ENCODE results near the gene PCNX1. TPM values are rescaled to one million over a fixed set of nuclear protein-coding genes. Genes with fewer than 3 reads are reported as not detected.

PCNX1 gene
- total and polyA plus RNA-seq, 2 donors (not counting 1 experiment from before 2014, with no cell fraction given): 17.0 to 84.5 TPM

GRCh38 chr14:71022939-71023338, 115.7 kb downstream of the PCNX1 start:
- Histone ChIP-seq H3K9ac (ENCODE audit: low read length) (no peak overlapping the region), H3K4me3 (ENCODE audit: control extremely low read depth in 1 of 5, extremely low read depth in 1 of 5, insufficient read depth in 1 of 5, low read depth in 2 of 5, low read length in 4 of 5) (no peak overlapping the region), H3K27me3 (replicated peaks in 1 of 4; ENCODE audit: control extremely low read depth in 1 of 4, control insufficient read depth in 3 of 4, insufficient read depth in 4 of 4, low read length in 3 of 4) (no peaks in the 10 kb centered on the region), H3K9me3 (ENCODE audit: control extremely low read depth in 1 of 3, control insufficient read depth in 2 of 3, insufficient read depth in 1 of 3, low read length in 2 of 3) (peaks cover 0 to 7% (median 0%) of the 10 kb centered on the region in 3 donors), H3K79me2 (ENCODE audit: control insufficient read depth, insufficient read depth, low read length) (no peaks in the 10 kb centered on the region), H3K27ac (ENCODE audit: low read length in 2 of 2) (no peak overlapping the region), H2AFZ (ENCODE audit: insufficient read depth, low read depth, low read length, poor library complexity, severe bottlenecking) (no peak overlapping the region), H3K4me2 (replicated peaks; ENCODE audit: low read depth, low read length, poor library complexity, severe bottlenecking) (no peak overlapping the region), H4K20me1 (ENCODE audit: control insufficient read depth, insufficient read depth, low read length, poor library complexity, severe bottlenecking) (no peaks in the 10 kb centered on the region), H3K36me3 (replicated peaks in 1 of 2; ENCODE audit: control extremely low read depth in 1 of 2, control insufficient read depth in 1 of 2, extremely low read depth in 1 of 2, insufficient read depth in 2 of 2, low read length in 1 of 2) (peaks cover 11 to 27% of the 10 kb centered on the region in 2 experiments), H3K4me1 (ENCODE audit: control insufficient read depth in 2 of 2, insufficient read depth in 2 of 2, low read length in 2 of 2) (no peaks in the 10 kb centered on the region)
- Mint-ChIP-seq H3K27ac (no peak overlapping the region), H3K4me3 (no peak overlapping the region), H3K4me1 (no peaks in the 10 kb centered on the region), H3K27me3 (no peaks in the 10 kb centered on the region), H3K9me3 (ENCODE audit: insufficient read depth) (no peaks in the 10 kb centered on the region)
- DNase-seq: no peak
- no peak for ATAC-seq (ENCODE audit: low read depth)
- CTCF ChIA-PET: no interaction called here
- POLR2A ChIA-PET: no interaction called here
- intact Hi-C loops (cut with micrococcal nuclease): no loop called here
- TF ChIP-seq, protein P1, sequence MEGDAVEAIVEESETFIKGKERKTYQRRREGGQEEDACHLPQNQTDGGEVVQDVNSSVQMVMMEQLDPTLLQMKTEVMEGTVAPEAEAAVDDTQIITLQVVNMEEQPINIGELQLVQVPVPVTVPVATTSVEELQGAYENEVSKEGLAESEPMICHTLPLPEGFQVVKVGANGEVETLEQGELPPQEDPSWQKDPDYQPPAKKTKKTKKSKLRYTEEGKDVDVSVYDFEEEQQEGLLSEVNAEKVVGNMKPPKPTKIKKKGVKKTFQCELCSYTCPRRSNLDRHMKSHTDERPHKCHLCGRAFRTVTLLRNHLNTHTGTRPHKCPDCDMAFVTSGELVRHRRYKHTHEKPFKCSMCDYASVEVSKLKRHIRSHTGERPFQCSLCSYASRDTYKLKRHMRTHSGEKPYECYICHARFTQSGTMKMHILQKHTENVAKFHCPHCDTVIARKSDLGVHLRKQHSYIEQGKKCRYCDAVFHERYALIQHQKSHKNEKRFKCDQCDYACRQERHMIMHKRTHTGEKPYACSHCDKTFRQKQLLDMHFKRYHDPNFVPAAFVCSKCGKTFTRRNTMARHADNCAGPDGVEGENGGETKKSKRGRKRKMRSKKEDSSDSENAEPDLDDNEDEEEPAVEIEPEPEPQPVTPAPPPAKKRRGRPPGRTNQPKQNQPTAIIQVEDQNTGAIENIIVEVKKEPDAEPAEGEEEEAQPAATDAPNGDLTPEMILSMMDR (IDR thresholded peaks at IDR 0.05): no peak
- no peak for TF ChIP-seq EZH2 (IDR thresholded peaks at IDR 0.05; ENCODE audit: borderline replicate concordance, insufficient read depth, low read depth, low read length, poor library complexity, severe bottlenecking)

- Mint-ChIP-seq H3K27ac (no peak overlapping the region), H3K4me3 (no peak overlapping the region), H3K27me3 (no peaks in the 10 kb centered on the region), H3K9me3 (ENCODE audit: insufficient read depth) (no peaks in the 10 kb centered on the region), H3K4me1 (no peaks in the 10 kb centered on the region)
- H3K36me3 ChIP-seq (replicated peaks in 1 of 2; ENCODE audit: control extremely low read depth in 1 of 2, control insufficient read depth in 1 of 2, extremely low read depth in 1 of 2, insufficient read depth in 2 of 2, low read length in 1 of 2): peaks cover 16 to 27% of the 10 kb centered on the region in 2 experiments
- no peak for ATAC-seq (ENCODE audit: low read depth)
- DNase-seq: no peak
- H3K9ac ChIP-seq (ENCODE audit: low read length): no peak overlapping the region
- POLR2A ChIA-PET: no interaction called here
- H3K4me1 ChIP-seq (ENCODE audit: control insufficient read depth in 2 of 2, insufficient read depth in 2 of 2, low read length in 2 of 2): no peaks in the 10 kb centered on the region
- H3K79me2 ChIP-seq (ENCODE audit: control insufficient read depth, insufficient read depth, low read length): no peaks in the 10 kb centered on the region
- no peak overlapping the region for H3K4me3 ChIP-seq (ENCODE audit: control extremely low read depth in 1 of 5, extremely low read depth in 1 of 5, insufficient read depth in 1 of 5, low read depth in 2 of 5, low read length in 4 of 5)
- no peak overlapping the region for H3K4me2 ChIP-seq (replicated peaks; ENCODE audit: low read depth, low read length, poor library complexity, severe bottlenecking)
- no peaks in the 10 kb centered on the region for H3K27me3 ChIP-seq (replicated peaks in 1 of 4; ENCODE audit: control extremely low read depth in 1 of 4, control insufficient read depth in 3 of 4, insufficient read depth in 4 of 4, low read length in 3 of 4)
- H2AFZ ChIP-seq (ENCODE audit: insufficient read depth, low read depth, low read length, poor library complexity, severe bottlenecking): no peak overlapping the region
- TF ChIP-seq EZH2 (IDR thresholded peaks at IDR 0.05; ENCODE audit: borderline replicate concordance, insufficient read depth, low read depth, low read length, poor library complexity, severe bottlenecking): no peak
- TF ChIP-seq, protein P1 (IDR thresholded peaks at IDR 0.05): no peak
- H3K27ac ChIP-seq (ENCODE audit: low read length in 2 of 2): no peak overlapping the region
- intact Hi-C loops (cut with micrococcal nuclease): no loop called here
- no peaks in the 10 kb centered on the region for H3K9me3 ChIP-seq (ENCODE audit: control extremely low read depth in 1 of 3, control insufficient read depth in 2 of 3, insufficient read depth in 1 of 3, low read length in 2 of 3)
- CTCF ChIA-PET: no interaction called here
- no peaks in the 10 kb centered on the region for H4K20me1 ChIP-seq (ENCODE audit: control insufficient read depth, insufficient read depth, low read length, poor library complexity, severe bottlenecking)
- no CpG with 5 or more reads among the region's 2 CpGs for WGBS (ENCODE audit: insufficient coverage)
Observed at GRCh38 chr14:71029236-71029781, 122.0 kb downstream of the PCNX1 start.
